Naive thymus-derived CD8-positive, alpha-beta T cell (primary cell): ENCODE measurements around the gene ABLIM2. TPM values are rescaled to one million over a fixed set of nuclear protein-coding genes. Genes with fewer than 3 reads are reported as not detected.

Source experiments
- ATAC-seq, 2 donors: fragments of 150-1000 bp; cut with Tn5 transposase in 1 of 2; sonication (Bioruptor Pico), chemical (Tn5 transposase) in 1 of 2; 1 replicate in 1 of 2; 2 replicates in 1 of 2; pipeline ENCODE4 v1.10.0; 2021; ENCODE audit warnings: mild to moderate bottlenecking in 2 of 2, moderate library complexity in 2 of 2
- POLR2A ChIA-PET: fragments of 350-600 bp; sonication (Branson Sonifier 250); formaldehyde crosslinking; loops from one replicate; lab custom pipeline; 2021; ENCODE audit warnings: antibody characterized with exemption; lab: Charles Lee
- DNase-seq, 10 donors: peaks; one replicate each; pipeline versions ENCODE4 v3.0.0 to v3.0.0-alpha.2; 2020 to 2022
- H3K27ac Mint-ChIP-seq, 10 donors: one replicate each; pipeline ENCODE4 v1.8.0; 2020 to 2022; ENCODE audit warnings: mild to moderate bottlenecking in 10 of 10, mixed read lengths in 10 of 10, moderate library complexity in 4 of 10, inconsistent platforms in 1 of 10
- H3K27me3 Mint-ChIP-seq, 5 donors: one replicate each; pipeline ENCODE4 v1.8.0; 2021 to 2022; ENCODE audit warnings: mixed read lengths in 5 of 5
- H3K36me3 Mint-ChIP-seq, 3 donors: one replicate each; pipeline ENCODE4 v1.8.0; 2020 to 2022; ENCODE audit warnings: mixed read lengths in 3 of 3, mild to moderate bottlenecking in 2 of 3, inconsistent platforms in 1 of 3
- H3K4me1 Mint-ChIP-seq, 4 donors: one replicate each; pipeline ENCODE4 v1.8.0; 2021 to 2022; ENCODE audit warnings: mixed read lengths in 4 of 4
- H3K4me3 Mint-ChIP-seq, 10 donors: one replicate each; pipeline ENCODE4 v1.8.0; 2020 to 2022; ENCODE audit warnings: mild to moderate bottlenecking in 10 of 10, mixed read lengths in 10 of 10, moderate library complexity in 6 of 10, inconsistent platforms in 1 of 10
- H3K9me3 Mint-ChIP-seq, 9 donors: one replicate each; pipeline ENCODE4 v1.8.0; 2020 to 2022; ENCODE audit warnings: mixed read lengths in 9 of 9, mild to moderate bottlenecking in 3 of 9, inconsistent platforms in 1 of 9, moderate library complexity in 1 of 9
- polyA plus RNA-seq, 3 donors: library from polyadenylated mRNA; unstranded; fragments of 300-500 nt; fragmentation: Illumina TruSeq; gene quantifications; one replicate each; pipeline ENCODE4 v1.2.3, GENCODE V29; 2021
- total RNA-seq, 8 experiments: library from RNA in 2 of 8; stranded (reverse) in 2 of 8; gene quantifications; one replicate each; pipeline ENCODE4 v1.2.3 and lab custom pipeline; 2021 to 2026

Gene ABLIM2
- total and polyA plus RNA-seq, 5 experiments from 2014 or later: 0.47 to 4.9 (median 2.4) TPM

- Mint-ChIP-seq H3K36me3 (no peaks in the 10 kb centered on the region), H3K27me3 (peaks cover 0 to 1% (median 0%) of the 10 kb centered on the region in 5 donors), H3K9me3 (no peaks in the 10 kb centered on the region), H3K4me1 (peaks cover 0 to 9% (median 1%) of the 10 kb centered on the region in 4 donors), H3K27ac (no peak overlapping the region), H3K4me3 (no peak overlapping the region)
- POLR2A ChIA-PET: interaction anchor here (1.2 kb wide), 1 partner anchor 39 kb away, joined by 3 read pairs; no protein-coding TSS in a partner anchor
- no peak for DNase-seq
- no peak for ATAC-seq
These were observed 30.3 kb downstream of the ABLIM2 start for GRCh38 chr4:8128100-8128856.

GRCh38 chr4:8127051-8127826, 31.4 kb downstream of the ABLIM2 start:
- Mint-ChIP-seq H3K27ac (no peak overlapping the region), H3K4me1 (peaks cover 0 to 9% (median 3%) of the 10 kb centered on the region in 4 donors), H3K36me3 (no peaks in the 10 kb centered on the region), H3K27me3 (peaks cover 0 to 1% (median 0%) of the 10 kb centered on the region in 5 donors), H3K9me3 (no peaks in the 10 kb centered on the region), H3K4me3 (no peak overlapping the region)
- POLR2A ChIA-PET: interaction anchor here (1.2 kb wide), 1 partner anchor 40 kb away, joined by 3 read pairs; no protein-coding TSS in a partner anchor
- ATAC-seq (no peak), DNase-seq (no peak)

- H3K9me3 Mint-ChIP-seq: no peaks in the 10 kb centered on the region
- H3K27me3 Mint-ChIP-seq: peaks cover 0 to 1% (median 0%) of the 10 kb centered on the region in 5 donors
- H3K4me3 Mint-ChIP-seq: no peak overlapping the region
- POLR2A ChIA-PET: no interaction called here
- DNase-seq (no peak), ATAC-seq (no peak)
- no peaks in the 10 kb centered on the region for H3K36me3 Mint-ChIP-seq
- H3K27ac Mint-ChIP-seq: no peak overlapping the region
- H3K4me1 Mint-ChIP-seq: peaks cover 0 to 9% (median 4%) of the 10 kb centered on the region in 4 donors
These were observed 32.1 kb downstream of the ABLIM2 start for GRCh38 chr4:8126523-8126922.

GRCh38 chr4:8125526-8126056, 33.0 kb downstream of the ABLIM2 start:
- no peak overlapping the region for H3K4me3 Mint-ChIP-seq

GRCh38 chr4:8123870-8124269, 34.7 kb downstream of the ABLIM2 start:
- Mint-ChIP-seq H3K27me3 (no peaks in the 10 kb centered on the region), H3K4me1 (peaks cover 0 to 6% (median 2%) of the 10 kb centered on the region in 4 donors), H3K36me3 (no peaks in the 10 kb centered on the region), H3K27ac (peak overlapping the region in 1 of 10 donors; percentile 4), H3K9me3 (no peaks in the 10 kb centered on the region), H3K4me3 (no peak overlapping the region)
- POLR2A ChIA-PET: no interaction called here
- ATAC-seq: no peak
- DNase-seq: no peak

More at GRCh38 chr4:8125526-8126056, 33.0 kb downstream of the ABLIM2 start:
- Mint-ChIP-seq H3K4me1 (peaks cover 0 to 6% (median 2%) of the 10 kb centered on the region in 4 donors), H3K27ac (peak overlapping the region in 1 of 10 donors; percentile 5), H3K36me3 (no peaks in the 10 kb centered on the region), H3K9me3 (no peaks in the 10 kb centered on the region), H3K27me3 (no peaks in the 10 kb centered on the region)
- DNase-seq: no peak
- POLR2A ChIA-PET: no interaction called here
- ATAC-seq: no peak

- Mint-ChIP-seq H3K27me3 (peaks cover 0 to 2% (median 0%) of the 10 kb centered on the region in 5 donors), H3K4me3 (no peak overlapping the region)
These were observed 35.2 kb downstream of the ABLIM2 start for GRCh38 chr4:8123389-8123788.

GRCh38 chr4:8122746-8123145, 35.9 kb downstream of the ABLIM2 start:
- Mint-ChIP-seq H3K4me3 (no peak overlapping the region), H3K27ac (no peak overlapping the region), H3K4me1 (peaks cover 1 to 7% (median 4%) of the 10 kb centered on the region in 4 donors), H3K36me3 (no peaks in the 10 kb centered on the region), H3K27me3 (peaks cover 0 to 2% (median 0%) of the 10 kb centered on the region in 5 donors), H3K9me3 (no peaks in the 10 kb centered on the region)
- POLR2A ChIA-PET: no interaction called here
- DNase-seq: no peak
- no peak for ATAC-seq

More at GRCh38 chr4:8123389-8123788, 35.2 kb downstream of the ABLIM2 start:
- peaks cover 1 to 7% (median 4%) of the 10 kb centered on the region in 4 donors for H3K4me1 Mint-ChIP-seq
- H3K36me3 Mint-ChIP-seq: no peaks in the 10 kb centered on the region
- no peak overlapping the region for H3K27ac Mint-ChIP-seq
- no peaks in the 10 kb centered on the region for H3K9me3 Mint-ChIP-seq
- POLR2A ChIA-PET: no interaction called here
- ATAC-seq (no peak), DNase-seq (no peak)

- POLR2A ChIA-PET: no interaction called here
- H3K27me3 Mint-ChIP-seq: peaks cover 0 to 2% (median 0%) of the 10 kb centered on the region in 5 donors
- H3K4me1 Mint-ChIP-seq: peaks cover 12 to 18% (median 14%) of the 10 kb centered on the region in 4 donors
- H3K4me3 Mint-ChIP-seq: no peak overlapping the region
- ATAC-seq (no peak), DNase-seq (no peak)
- H3K9me3 Mint-ChIP-seq: no peaks in the 10 kb centered on the region
- H3K36me3 Mint-ChIP-seq: no peaks in the 10 kb centered on the region
- H3K27ac Mint-ChIP-seq: no peak overlapping the region
These were observed 37.2 kb downstream of the ABLIM2 start for GRCh38 chr4:8121292-8122015.

- no peaks in the 10 kb centered on the region for H3K9me3 Mint-ChIP-seq
- no peak for DNase-seq
- H3K27ac Mint-ChIP-seq: no peak overlapping the region
- POLR2A ChIA-PET: no interaction called here
- H3K27me3 Mint-ChIP-seq: peaks cover 0 to 2% (median 0%) of the 10 kb centered on the region in 5 donors
- H3K4me1 Mint-ChIP-seq: peaks cover 20 to 27% (median 22%) of the 10 kb centered on the region in 4 donors
- H3K36me3 Mint-ChIP-seq: no peaks in the 10 kb centered on the region
- no peak for ATAC-seq
- H3K4me3 Mint-ChIP-seq: no peak overlapping the region
These were observed 38.1 kb downstream of the ABLIM2 start for GRCh38 chr4:8120501-8120900.

- Mint-ChIP-seq H3K4me1 (peaks cover 20 to 34% (median 27%) of the 10 kb centered on the region in 4 donors), H3K4me3 (no peak overlapping the region), H3K36me3 (no peaks in the 10 kb centered on the region), H3K9me3 (no peaks in the 10 kb centered on the region), H3K27me3 (peaks cover 0 to 4% (median 0%) of the 10 kb centered on the region in 5 donors), H3K27ac (no peak overlapping the region)
- POLR2A ChIA-PET: no interaction called here
- ATAC-seq (no peak), DNase-seq (no peak)
These were observed 38.7 kb downstream of the ABLIM2 start for GRCh38 chr4:8119877-8120276.

GRCh38 chr4:8118531-8118930, 40.1 kb downstream of the ABLIM2 start:
- ATAC-seq (no peak), DNase-seq (no peak)
- POLR2A ChIA-PET: interaction anchor here (0.6 kb wide), 1 partner anchor 1947 kb away, joined by 4 read pairs; no protein-coding TSS in a partner anchor
- Mint-ChIP-seq H3K4me3 (no peak overlapping the region), H3K4me1 (peaks cover 17 to 34% (median 29%) of the 10 kb centered on the region in 4 donors), H3K36me3 (no peaks in the 10 kb centered on the region), H3K27me3 (peaks cover 0 to 4% (median 0%) of the 10 kb centered on the region in 5 donors), H3K27ac (peak overlapping the region in 2 of 10 donors; percentile 48 to 76), H3K9me3 (no peaks in the 10 kb centered on the region)

GRCh38 chr4:8118035-8118434, 40.6 kb downstream of the ABLIM2 start:
- POLR2A ChIA-PET: interaction anchor here (0.6 kb wide), 1 partner anchor 1948 kb away, joined by 4 read pairs; no protein-coding TSS in a partner anchor
- no peak for ATAC-seq

More at GRCh38 chr4:8118035-8118434, 40.6 kb downstream of the ABLIM2 start:
- H3K9me3 Mint-ChIP-seq: no peaks in the 10 kb centered on the region
- peak overlapping the region in 1 of 10 donors; percentile 76 for H3K27ac Mint-ChIP-seq
- H3K36me3 Mint-ChIP-seq: no peaks in the 10 kb centered on the region
- no peak overlapping the region for H3K4me3 Mint-ChIP-seq
- H3K4me1 Mint-ChIP-seq: peaks cover 16 to 34% (median 28%) of the 10 kb centered on the region in 4 donors
- DNase-seq: no peak
- H3K27me3 Mint-ChIP-seq: peaks cover 0 to 4% (median 0%) of the 10 kb centered on the region in 5 donors
